Mesenchymal stem cell (in vitro differentiated cells and primary cell): ENCODE results near the gene ALPL.

Experiments
- DNase-seq: peaks from one replicate; pipeline ENCODE4 v3.0.0-alpha.2; 2013
- H2AFZ ChIP-seq: one replicate; pipeline ENCODE4 v1.6.1; 2013; ENCODE audit warnings: low read depth, mild to moderate bottlenecking, control low read depth, inconsistent platforms, low read length, moderate library complexity
- H2AK5ac ChIP-seq: 2 replicates; pipeline ENCODE4 v1.6.1; 2013; ENCODE audit warnings: low read length, moderate library complexity, mild to moderate bottlenecking, inconsistent platforms; ENCODE audit not compliant: severe bottlenecking
- H2BK120ac ChIP-seq: one replicate; pipeline ENCODE4 v1.6.1; 2013; ENCODE audit warnings: low read depth, mild to moderate bottlenecking, inconsistent platforms, low read length, moderate library complexity
- H2BK12ac ChIP-seq, 2 experiments: one replicate each; pipeline ENCODE4 v1.6.1; 2013; ENCODE audit warnings: inconsistent platforms in 2 of 2, low read length in 2 of 2, mild to moderate bottlenecking in 2 of 2, moderate library complexity in 2 of 2, control low read depth in 1 of 2
- H2BK15ac ChIP-seq: one replicate; pipeline ENCODE4 v1.6.1; 2013; ENCODE audit warnings: mild to moderate bottlenecking, low read depth, inconsistent platforms; ENCODE audit not compliant: poor library complexity, severe bottlenecking
- H2BK5ac ChIP-seq: 2 replicates; pipeline ENCODE4 v1.6.1; 2013; ENCODE audit warnings: low read depth, mild to moderate bottlenecking, low read length, control low read depth, inconsistent platforms; ENCODE audit not compliant: poor library complexity, severe bottlenecking
- H3K14ac ChIP-seq, 2 experiments: one replicate each; pipeline ENCODE4 v1.6.1; 2013; ENCODE audit warnings: inconsistent platforms in 2 of 2, low read length in 2 of 2, control low read depth in 1 of 2, mild to moderate bottlenecking in 1 of 2, moderate library complexity in 1 of 2
- H3K18ac ChIP-seq, 2 experiments: one replicate each; pipeline ENCODE4 v1.6.1; 2013; ENCODE audit warnings: inconsistent platforms in 2 of 2, low read length in 2 of 2, control low read depth in 1 of 2, low read depth in 1 of 2, mild to moderate bottlenecking in 1 of 2
- H3K23ac ChIP-seq, 2 experiments: one replicate each; pipeline ENCODE4 v1.6.1; 2013; ENCODE audit warnings: inconsistent platforms in 2 of 2, low read length in 2 of 2, mild to moderate bottlenecking in 2 of 2, moderate library complexity in 2 of 2, control low read depth in 1 of 2
- H3K27ac ChIP-seq: 2 replicates; pipeline ENCODE4 v1.5.1; 2013; ENCODE audit warnings: mild to moderate bottlenecking, moderate library complexity, low read length, control low read depth, inconsistent platforms; ENCODE audit not compliant: poor library complexity, severe bottlenecking
- H3K27me3 ChIP-seq, 2 experiments: 2 replicates each; pipeline versions ENCODE4 v1.6.1 to v1.7.0; 2013; ENCODE audit warnings: low read length in 2 of 2, mild to moderate bottlenecking in 2 of 2, moderate library complexity in 2 of 2, control low read depth in 1 of 2, inconsistent platforms in 1 of 2; ENCODE audit not compliant: control insufficient read depth in 1 of 2, insufficient read depth in 1 of 2
- H3K36me3 ChIP-seq, 2 experiments: 2 replicates each; pipeline versions ENCODE4 v1.6.1 to v1.7.0; 2013; ENCODE audit warnings: low read length in 2 of 2, control low read depth in 1 of 2, inconsistent platforms in 1 of 2, low read depth in 1 of 2, mild to moderate bottlenecking in 1 of 2; ENCODE audit not compliant: insufficient read depth in 2 of 2, control insufficient read depth in 1 of 2
- H3K4ac ChIP-seq, 2 experiments: one replicate each; pipeline ENCODE4 v1.6.1; 2013; ENCODE audit warnings: inconsistent platforms in 2 of 2, low read length in 2 of 2, mild to moderate bottlenecking in 2 of 2, moderate library complexity in 2 of 2, control low read depth in 1 of 2, low read depth in 1 of 2
- H3K4me1 ChIP-seq: 2 replicates; pipeline ENCODE4 v1.6.1; 2013; ENCODE audit warnings: low read depth, low read length, control low read depth; ENCODE audit not compliant: control insufficient read depth, insufficient read depth
- H3K4me2 ChIP-seq: 2 replicates; pipeline ENCODE4 v1.6.1; 2013; ENCODE audit warnings: low read length, mild to moderate bottlenecking, inconsistent platforms; ENCODE audit not compliant: poor library complexity, severe bottlenecking
- H3K4me3 ChIP-seq, 2 experiments: 2 replicates each; pipeline versions ENCODE4 v1.5.1 to v1.7.0; 2013; ENCODE audit warnings: low read length in 2 of 2, mild to moderate bottlenecking in 2 of 2, control low read depth in 1 of 2, low read depth in 1 of 2; ENCODE audit not compliant: insufficient read depth in 1 of 2
- H3K79me1 ChIP-seq: replicated peaks from 2 replicates; pipeline ENCODE4 v1.6.1; 2013; ENCODE audit warnings: mild to moderate bottlenecking, control low read depth, low read length, inconsistent platforms; ENCODE audit not compliant: poor library complexity, severe bottlenecking
- H3K9ac ChIP-seq: 2 replicates; pipeline ENCODE4 v1.7.0; 2013; ENCODE audit warnings: mild to moderate bottlenecking, low read length, moderate library complexity
- H3K9me3 ChIP-seq: 2 replicates; pipeline ENCODE4 v1.7.0; 2013; ENCODE audit warnings: mild to moderate bottlenecking, low read length; ENCODE audit not compliant: control insufficient read depth
- H4K8ac ChIP-seq: one replicate; pipeline ENCODE4 v1.6.1; 2013; ENCODE audit warnings: inconsistent platforms, mild to moderate bottlenecking, low read length, moderate library complexity
- H4K91ac ChIP-seq: one replicate; pipeline ENCODE4 v1.6.1; 2013; ENCODE audit warnings: mild to moderate bottlenecking, low read length, inconsistent platforms
- WGBS: methylation state at CpG from one replicate; pipeline ENCODE4 v1.1.7; 2013; ENCODE audit warnings: mixed read lengths; 5-methylcytosine and 5-hydroxymethylcytosine counted together

Gene ALPL

DNA sequence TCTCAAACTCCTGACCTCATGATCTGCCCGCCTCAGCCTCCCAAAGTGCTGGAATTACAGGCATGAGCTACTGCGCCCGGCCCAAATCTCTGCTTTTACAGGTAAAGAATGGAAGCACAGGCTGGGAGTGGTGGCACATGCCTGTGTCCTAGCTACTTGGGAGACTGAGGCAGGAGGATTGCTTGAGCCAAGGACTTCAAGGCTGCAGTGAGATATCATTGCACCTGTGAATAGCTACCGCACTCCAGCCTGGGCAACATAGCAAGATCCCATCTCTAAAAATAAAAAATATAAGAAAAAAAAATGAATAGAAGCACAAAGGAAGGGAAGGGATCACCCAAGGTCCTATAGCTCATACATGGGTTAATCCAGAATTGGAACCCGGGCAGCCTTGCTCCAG, 15.0 kb downstream of the ALPL start:
- Histone ChIP-seq H2BK15ac (no peak overlapping the region), H3K27me3 (no peaks in the 10 kb centered on the region), H4K8ac (no peak overlapping the region), H3K14ac (no peak overlapping the region), H3K9me3 (no peaks in the 10 kb centered on the region), H3K4me3 (no peak overlapping the region), H3K79me1 (peaks cover 1% of the 10 kb centered on the region), H3K4me2 (no peak overlapping the region), H2BK5ac (no peak overlapping the region), H4K91ac (no peak overlapping the region), H2AFZ (no peak overlapping the region), H2BK120ac (no peak overlapping the region), H3K23ac (no peak overlapping the region), H3K9ac (no peak overlapping the region), H3K36me3 (no peaks in the 10 kb centered on the region), H3K18ac (no peak overlapping the region), H3K4me1 (peaks cover 8% of the 10 kb centered on the region), H2BK12ac (no peak overlapping the region), H2AK5ac (no peak overlapping the region), H3K27ac (no peak overlapping the region), H3K4ac (no peak overlapping the region)
- WGBS, result 87% methylated on average over 4 of the region's 5 CpGs
- DNase-seq, result no peak

DNA sequence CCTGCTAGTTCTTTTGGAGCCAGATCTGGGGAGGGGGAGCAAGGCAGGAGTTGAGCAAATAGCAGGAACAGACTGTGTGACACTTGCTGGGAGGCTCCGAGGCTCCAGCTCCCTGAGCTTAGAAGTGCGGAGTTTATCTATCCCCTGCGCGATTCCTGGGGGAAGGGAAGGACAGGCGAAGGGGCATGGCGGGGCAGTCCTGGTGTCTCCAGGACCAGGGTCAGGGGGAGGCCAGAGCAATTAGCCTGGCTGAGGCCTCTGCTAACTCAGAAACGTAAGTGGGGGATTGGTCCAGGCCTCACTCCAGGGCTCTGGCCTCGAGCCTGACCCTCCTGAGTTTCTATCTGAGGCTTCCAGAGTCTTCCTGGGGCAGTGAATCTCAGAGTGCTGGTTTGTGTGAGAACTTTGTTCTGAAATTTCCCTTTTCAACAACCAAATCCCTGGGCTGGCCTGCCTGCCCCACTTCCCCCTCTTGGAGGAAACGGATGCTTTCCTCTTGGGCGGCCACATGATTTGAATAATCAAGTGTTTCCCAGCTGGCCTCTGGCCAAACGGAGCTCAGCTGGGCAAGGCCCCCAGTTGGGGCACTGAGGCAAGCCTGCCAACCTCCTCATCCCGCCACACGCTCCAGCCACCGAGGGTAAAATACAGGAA, 15.6 kb downstream of the ALPL start:
- Histone ChIP-seq H3K27ac (no peak overlapping the region), H2BK12ac (no peak overlapping the region), H3K4ac (no peak overlapping the region), H2BK15ac (no peak overlapping the region), H3K4me3 (no peak overlapping the region), H2AK5ac (no peak overlapping the region), H2BK120ac (no peak overlapping the region), H4K8ac (no peak overlapping the region), H3K14ac (no peak overlapping the region), H3K18ac (no peak overlapping the region), H3K36me3 (no peaks in the 10 kb centered on the region), H3K9me3 (no peaks in the 10 kb centered on the region), H3K79me1 (peaks cover 1% of the 10 kb centered on the region), H2AFZ (no peak overlapping the region), H3K23ac (no peak overlapping the region), H3K4me1 (peaks cover 8% of the 10 kb centered on the region), H3K4me2 (no peak overlapping the region), H4K91ac (no peak overlapping the region), H3K27me3 (no peaks in the 10 kb centered on the region), H3K9ac (no peak overlapping the region), H2BK5ac (no peak overlapping the region)
- DNase-seq, result no peak
- WGBS, result 87% methylated on average over 12 of the region's 14 CpGs

DNA sequence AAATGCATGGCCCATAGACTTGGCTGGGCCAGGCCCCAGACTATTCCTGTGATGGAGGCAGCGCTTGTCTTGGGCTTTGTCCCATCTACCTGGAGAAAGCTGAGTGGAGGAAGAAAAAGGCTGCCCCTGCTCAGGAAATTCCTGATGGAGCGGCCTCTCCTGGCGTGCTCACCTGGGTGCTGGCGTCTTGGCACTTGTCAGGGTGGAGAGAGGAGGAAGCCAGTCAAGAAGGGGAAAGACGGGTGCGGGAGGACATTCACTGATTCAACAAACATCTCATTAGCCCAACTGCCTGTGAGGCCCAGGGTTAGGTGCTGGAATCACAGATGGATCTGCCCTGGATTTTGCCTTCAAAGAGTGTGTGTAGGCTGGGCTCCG, 16.1 kb downstream of the ALPL start:
- Histone ChIP-seq H2BK12ac (no peak overlapping the region), H2AFZ (no peak overlapping the region), H2AK5ac (no peak overlapping the region), H4K8ac (no peak overlapping the region), H2BK5ac (no peak overlapping the region), H2BK15ac (no peak overlapping the region), H3K4me3 (no peak overlapping the region), H3K27ac (no peak overlapping the region), H2BK120ac (no peak overlapping the region), H3K79me1 (peaks cover 1% of the 10 kb centered on the region), H3K14ac (no peak overlapping the region), H3K9me3 (no peaks in the 10 kb centered on the region), H3K9ac (no peak overlapping the region), H3K23ac (no peak overlapping the region), H3K36me3 (no peaks in the 10 kb centered on the region), H3K4ac (no peak overlapping the region), H3K18ac (no peak overlapping the region), H3K4me1 (peaks cover 8% of the 10 kb centered on the region), H3K27me3 (no peaks in the 10 kb centered on the region), H4K91ac (no peak overlapping the region), H3K4me2 (no peak overlapping the region)
- DNase-seq, result no peak
- WGBS, result 92% methylated on average over 5 of the region's 7 CpGs

DNA sequence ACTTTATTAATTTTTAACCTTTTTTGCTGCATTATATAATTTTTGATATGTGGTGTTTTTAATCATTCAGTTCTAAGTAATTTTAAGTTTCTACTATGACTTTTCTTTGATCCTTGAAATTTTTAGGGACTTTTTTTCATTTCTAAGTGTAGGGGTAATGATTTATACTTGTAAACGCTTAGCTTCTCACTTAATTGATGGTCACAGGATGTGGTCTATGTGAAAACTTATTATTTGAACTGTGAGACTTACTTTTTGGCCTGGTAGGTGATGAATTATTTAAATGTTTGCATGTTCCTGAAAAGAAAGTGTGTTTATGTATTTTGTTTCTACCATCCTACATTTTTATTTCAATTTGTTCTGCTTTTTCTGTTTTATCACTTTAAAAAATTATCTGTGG, 17.2 kb downstream of the ALPL start:
- Histone ChIP-seq H3K23ac (no peak overlapping the region), H2BK5ac (no peak overlapping the region), H2AFZ (no peak overlapping the region), H4K8ac (no peak overlapping the region), H3K79me1 (peaks cover 1% of the 10 kb centered on the region), H3K4me3 (no peak overlapping the region), H3K9ac (no peak overlapping the region), H2BK120ac (no peak overlapping the region), H3K27me3 (peaks cover 0 to under 1% of the 10 kb centered on the region in 2 experiments), H3K18ac (no peak overlapping the region), H2AK5ac (no peak overlapping the region), H3K14ac (no peak overlapping the region), H3K4me1 (peaks cover 5% of the 10 kb centered on the region), H3K9me3 (no peaks in the 10 kb centered on the region), H4K91ac (no peak overlapping the region), H3K4ac (no peak overlapping the region), H3K36me3 (no peaks in the 10 kb centered on the region), H3K4me2 (no peak overlapping the region), H2BK12ac (no peak overlapping the region), H3K27ac (no peak overlapping the region), H2BK15ac (no peak overlapping the region)
- DNase-seq, result no peak
- WGBS, result 74% methylated on average over 1 of the region's 1 CpG
